ENCODE data around the gene MUC5B. TPM values are rescaled to one million over a fixed set of nuclear protein-coding genes. Genes with fewer than 3 reads are reported as not detected.

The MUC5B gene
- total and polyA plus RNA-seq, 2 of the 13 experiments (the other 11 are each of a cell fraction or from before 2014, with no cell fraction given): 0.01 TPM; not detected in 1

DNA sequence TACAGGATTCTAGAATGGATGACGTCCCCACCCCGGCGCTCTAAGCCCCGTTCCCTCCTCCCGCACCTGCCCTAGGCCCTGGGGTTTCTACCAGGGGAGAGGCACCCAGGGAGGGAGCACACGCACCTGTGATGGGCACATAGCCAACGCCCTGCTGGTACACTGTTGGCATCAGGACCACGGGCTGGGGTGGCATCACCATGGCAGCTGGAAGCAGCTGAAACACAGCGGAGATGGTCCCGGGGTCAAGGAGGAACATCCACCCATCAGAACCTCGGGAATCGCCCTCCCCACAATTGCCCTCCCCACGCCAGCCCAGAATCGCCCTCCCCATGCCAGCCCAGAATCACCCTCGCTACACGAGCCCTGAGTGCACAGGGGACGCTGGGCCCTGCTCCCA, 63.0 kb downstream of the MUC5B start:
- TF ChIP-seq ZNF34 (CRISPR knock-in tag; IDR thresholded peaks at IDR 0.05; ENCODE audit: borderline replicate concordance): no peak
- no peak for TF ChIP-seq RBM22 (optimal IDR thresholded peaks at IDR 0.05; ENCODE audit: low read length)
- TF ChIP-seq ZNF549 (CRISPR knock-in tag; IDR thresholded peaks at IDR 0.05): no peak
- TF ChIP-seq ZNF256 (CRISPR knock-in tag; conservative IDR thresholded peaks at IDR 0.05): no peak
- TF ChIP-seq, protein P1, sequence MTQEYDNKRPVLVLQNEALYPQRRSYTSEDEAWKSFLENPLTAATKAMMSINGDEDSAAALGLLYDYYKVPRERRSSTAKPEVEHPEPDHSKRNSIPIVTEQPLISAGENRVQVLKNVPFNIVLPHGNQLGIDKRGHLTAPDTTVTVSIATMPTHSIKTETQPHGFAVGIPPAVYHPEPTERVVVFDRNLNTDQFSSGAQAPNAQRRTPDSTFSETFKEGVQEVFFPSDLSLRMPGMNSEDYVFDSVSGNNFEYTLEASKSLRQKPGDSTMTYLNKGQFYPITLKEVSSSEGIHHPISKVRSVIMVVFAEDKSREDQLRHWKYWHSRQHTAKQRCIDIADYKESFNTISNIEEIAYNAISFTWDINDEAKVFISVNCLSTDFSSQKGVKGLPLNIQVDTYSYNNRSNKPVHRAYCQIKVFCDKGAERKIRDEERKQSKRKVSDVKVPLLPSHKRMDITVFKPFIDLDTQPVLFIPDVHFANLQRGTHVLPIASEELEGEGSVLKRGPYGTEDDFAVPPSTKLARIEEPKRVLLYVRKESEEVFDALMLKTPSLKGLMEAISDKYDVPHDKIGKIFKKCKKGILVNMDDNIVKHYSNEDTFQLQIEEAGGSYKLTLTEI (CRISPR knock-in tag; conservative IDR thresholded peaks at IDR 0.05): no peak
- TF ChIP-seq ZNF382 (CRISPR knock-in tag; IDR thresholded peaks at IDR 0.05; ENCODE audit: borderline replicate concordance): no peak
- no peak for TF ChIP-seq NR2F1 (CRISPR knock-in tag; IDR thresholded peaks at IDR 0.05)
- TF ChIP-seq NONO (IDR thresholded peaks at IDR 0.05): no peak
- TF ChIP-seq NONO (CRISPR knock-in tag; conservative IDR thresholded peaks at IDR 0.05): no peak
- ChIA-PET POLR2A (no interaction called here), CTCF (ENCODE audit: low intra/inter-chr PET ratio, low total read pairs) (no interaction called here)
- DNase-seq (ENCODE audit: low spot score): no peak
- intact Hi-C loops (cut with micrococcal nuclease; ENCODE audit: unreplicated experiment): no loop called here
- 96% methylated on average over 13 of the region's 17 CpGs for WGBS (ENCODE audit: low lambda C conversion rate)
- Histone ChIP-seq H4K20me1 (ENCODE audit: insufficient read depth, low read length) (no peaks in the 10 kb centered on the region), H3K27ac (ENCODE audit: extremely low read length, insufficient read depth, low read length) (no peak overlapping the region), H3K79me2 (ENCODE audit: insufficient read depth, low read length) (no peaks in the 10 kb centered on the region), H3K4me3 (replicated peaks in 1 of 3; ENCODE audit: insufficient read depth in 1 of 3, low read depth in 2 of 3, low read length in 3 of 3) (no peak overlapping the region), H3K4me2 (ENCODE audit: low read depth, low read length) (no peak overlapping the region), H3K4me1 (ENCODE audit: insufficient read depth, low read length) (no peaks in the 10 kb centered on the region), H2AFZ (ENCODE audit: low read length) (no peak overlapping the region), H3K27me3 (ENCODE audit: control insufficient read depth in 1 of 2, insufficient read depth in 2 of 2, low read length in 2 of 2) (no peaks in the 10 kb centered on the region; a peak in 1 of 5 replicates), H3K36me3 (replicated peaks in 1 of 2; ENCODE audit: control insufficient read depth in 1 of 2, insufficient read depth in 2 of 2, low read length in 2 of 2) (peaks cover 52 to 75% of the 10 kb centered on the region in 2 experiments; a peak in 4 of 5 replicates), H3K9me3 (ENCODE audit: low read length) (no peaks in the 10 kb centered on the region), H3K9ac (ENCODE audit: insufficient read depth, low read depth, low read length) (no peak overlapping the region)
- no TSS peak for BruUV-seq (replicated peaks)
- no peak for FAIRE-seq
- ATAC-seq: no peak
- in situ Hi-C loops (cut with HindIII; ENCODE audit: extremely low pct_ligation_motif_present, low pct_unique_long_range_greater_than_20kb): no loop called here

Measured in HepG2 (cell line).